Spleen (tissue), 11 donors: ENCODE results near the gene JADE1. TPM values are rescaled to one million over a fixed set of nuclear protein-coding genes. Genes with fewer than 3 reads are reported as not detected.

Experiments
- DNase-seq: peaks from one replicate; pipeline ENCODE4 v3.0.0-alpha.2; 2020
- H3K27ac ChIP-seq, 8 donors: fragments of 200-600 bp; sonication (generic) in 7 of 8; 1 replicate in 4 of 8; 2 replicates in 4 of 8; pipeline versions ENCODE4 v1.5.0 to v1.8.0; 2016 to 2021; ENCODE audit warnings: inconsistent platforms in 4 of 8, mild to moderate bottlenecking in 4 of 8, moderate library complexity in 1 of 8
- H3K27me3 ChIP-seq, 7 donors: fragments of 200-600 bp; sonication (generic) in 6 of 7; replicated peaks in 1 of 7; 1 replicate in 4 of 7; 2 replicates in 3 of 7; pipeline versions ENCODE4 v1.5.0 to v1.8.0; 2016 to 2021; ENCODE audit warnings: inconsistent platforms in 3 of 7, mild to moderate bottlenecking in 1 of 7
- H3K36me3 ChIP-seq, 6 donors: fragments of 200-600 bp; sonication (generic) in 5 of 6; 1 replicate in 4 of 6; 2 replicates in 2 of 6; pipeline versions ENCODE4 v1.5.0 to v1.8.0; 2016 to 2021; ENCODE audit warnings: inconsistent platforms in 2 of 6
- H3K4me1 ChIP-seq, 6 donors: fragments of 200-600 bp; sonication (generic) in 5 of 6; 1 replicate in 3 of 6; 2 replicates in 3 of 6; pipeline versions ENCODE4 v1.5.0 to v1.8.0; 2016 to 2021; ENCODE audit warnings: inconsistent platforms in 3 of 6
- H3K4me3 ChIP-seq, 8 donors: fragments of 200-600 bp; sonication (generic) in 7 of 8; 1 replicate in 4 of 8; 2 replicates in 4 of 8; pipeline versions ENCODE4 v1.5.0 to v1.8.0; 2016 to 2021; ENCODE audit warnings: inconsistent platforms in 4 of 8, mild to moderate bottlenecking in 4 of 8, moderate library complexity in 2 of 8
- H3K9me3 ChIP-seq, 8 donors: fragments of 200-600 bp; sonication (generic) in 7 of 8; 1 replicate in 4 of 8; 2 replicates in 4 of 8; pipeline versions ENCODE4 v1.5.0 to v1.8.0; 2016 to 2021; ENCODE audit warnings: inconsistent platforms in 4 of 8
- POLR2A ChIP-seq, 3 donors: fragments of 450-650 bp; IDR thresholded peaks; one replicate each; pipeline ENCODE4 v1.5.1; 2017; ENCODE audit warnings: antibody characterized with exemption in 3 of 3, mild to moderate bottlenecking in 1 of 3
- POLR2AphosphoS5 ChIP-seq, 3 donors: sonication (generic); formaldehyde crosslinking; IDR thresholded peaks; one replicate each; pipeline ENCODE4 v1.5.1; 2017; ENCODE audit warnings: antibody characterized with exemption in 3 of 3
- WGBS, 5 donors: extraction: QIAGEN DNeasy Blood & Tissue Kit in 3 of 5; methylation state at CpG; one replicate each; pipeline versions ENCODE4 v1.1.5 to v1.1.7; 2013 to 2018; 5-methylcytosine and 5-hydroxymethylcytosine counted together
- intact Hi-C: fragments of 100-400 bp; cut with DNase I; formaldehyde crosslinking; loops from one replicate; pipeline ENCODE4 v1.15.0; 2023; ENCODE audit warnings: low total_unique reads
- polyA plus RNA-seq, 3 donors: library from polyadenylated mRNA; stranded (reverse); fragments of 200-250 nt; gene quantifications; one replicate each; pipeline ENCODE4 v1.2.1, GENCODE V29; 2013
- total RNA-seq, 7 donors: library from RNA; depleted of rRNA in 3 of 7; stranded (reverse); fragments of >200 nt in 3 of 7; fragmentation: NEBNext Ultra II Directional in 4 of 7; extraction: Animal tissue kit (Norgen Biotek cat#: 25700) in 4 of 7; gene quantifications; one replicate each; pipeline versions ENCODE4 v1.1.0 to v1.2.1, GENCODE V29; 2016 to 2021
- TF ChIP-seq, protein P1 (sequence below), 11 experiments: fragments of 200-600 bp in 7 of 11; fragments of 450-650 bp in 4 of 11; sonication (generic) in 4 of 11; IDR thresholded peaks in 8 of 11; conservative IDR thresholded peaks in 3 of 11; 1 replicate in 7 of 11; 2 replicates in 4 of 11; pipeline versions ENCODE4 v1.4.0 to v1.8.0; 2016 to 2021; ENCODE audit warnings: antibody characterized with exemption in 11 of 11, inconsistent platforms in 4 of 11, mild to moderate bottlenecking in 1 of 11
- donor health status: healthy with polysubstance abuse.
- donor health status: DM: no; HTN: no; CAD: no; lungs with moderate emphysema.
- donor health status: DM: no; HTN: no; CAD: no.
- donor health status: Bipolar disorder and iron deficiency.
- donor health status: healthy.
- donor health status: DM: no; HTN: no; CAD: no.
- donor health status: DM: yes; HTN: yes; CAD: no.

Gene JADE1
- total and polyA plus RNA-seq, 10 donors, result 8.1 to 37.0 (median 28.6) TPM

DNA sequence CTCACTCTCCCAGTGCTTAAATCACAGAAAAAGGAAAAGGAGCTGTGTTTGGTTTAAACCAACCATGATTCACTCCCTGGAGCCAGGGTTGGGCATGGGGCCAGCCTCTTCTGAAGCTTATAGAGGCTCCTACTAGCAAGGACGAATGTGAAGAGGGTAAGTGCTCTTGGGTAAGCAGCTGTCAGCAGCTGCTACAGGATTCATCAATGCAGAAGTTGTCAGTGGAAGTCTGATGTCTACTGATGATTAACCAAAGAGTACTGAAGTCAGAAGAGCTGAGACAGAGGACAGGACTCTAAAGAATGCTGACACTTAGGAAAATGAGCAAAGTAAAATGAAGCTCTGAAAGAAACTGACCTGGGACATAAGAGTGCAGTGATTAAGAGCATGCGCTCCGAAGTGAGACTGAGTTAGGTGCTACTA, 32.7 kb upstream of the JADE1 start:
- no peak overlapping the region for H3K27ac ChIP-seq
- H3K4me1 ChIP-seq, result no peaks in the 10 kb centered on the region
- H3K36me3 ChIP-seq, result no peaks in the 10 kb centered on the region
- no peaks in the 10 kb centered on the region for H3K9me3 ChIP-seq
- no peak for DNase-seq
- no peaks in the 10 kb centered on the region for H3K27me3 ChIP-seq
- TF ChIP-seq POLR2AphosphoS5 (IDR thresholded peaks at IDR 0.05) (no peak), POLR2A (IDR thresholded peaks at IDR 0.05) (no peak)
- TF ChIP-seq, protein P1, sequence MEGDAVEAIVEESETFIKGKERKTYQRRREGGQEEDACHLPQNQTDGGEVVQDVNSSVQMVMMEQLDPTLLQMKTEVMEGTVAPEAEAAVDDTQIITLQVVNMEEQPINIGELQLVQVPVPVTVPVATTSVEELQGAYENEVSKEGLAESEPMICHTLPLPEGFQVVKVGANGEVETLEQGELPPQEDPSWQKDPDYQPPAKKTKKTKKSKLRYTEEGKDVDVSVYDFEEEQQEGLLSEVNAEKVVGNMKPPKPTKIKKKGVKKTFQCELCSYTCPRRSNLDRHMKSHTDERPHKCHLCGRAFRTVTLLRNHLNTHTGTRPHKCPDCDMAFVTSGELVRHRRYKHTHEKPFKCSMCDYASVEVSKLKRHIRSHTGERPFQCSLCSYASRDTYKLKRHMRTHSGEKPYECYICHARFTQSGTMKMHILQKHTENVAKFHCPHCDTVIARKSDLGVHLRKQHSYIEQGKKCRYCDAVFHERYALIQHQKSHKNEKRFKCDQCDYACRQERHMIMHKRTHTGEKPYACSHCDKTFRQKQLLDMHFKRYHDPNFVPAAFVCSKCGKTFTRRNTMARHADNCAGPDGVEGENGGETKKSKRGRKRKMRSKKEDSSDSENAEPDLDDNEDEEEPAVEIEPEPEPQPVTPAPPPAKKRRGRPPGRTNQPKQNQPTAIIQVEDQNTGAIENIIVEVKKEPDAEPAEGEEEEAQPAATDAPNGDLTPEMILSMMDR (IDR thresholded peaks at IDR 0.05 in 8 of 11, conservative IDR thresholded peaks at IDR 0.05 in 3 of 11), result no peak
- 67 to 79% (median 74%) methylated on average over 3 of the region's 3 CpGs for WGBS, 5 donors
- intact Hi-C loops, result no loop called here
- no peak overlapping the region for H3K4me3 ChIP-seq

DNA sequence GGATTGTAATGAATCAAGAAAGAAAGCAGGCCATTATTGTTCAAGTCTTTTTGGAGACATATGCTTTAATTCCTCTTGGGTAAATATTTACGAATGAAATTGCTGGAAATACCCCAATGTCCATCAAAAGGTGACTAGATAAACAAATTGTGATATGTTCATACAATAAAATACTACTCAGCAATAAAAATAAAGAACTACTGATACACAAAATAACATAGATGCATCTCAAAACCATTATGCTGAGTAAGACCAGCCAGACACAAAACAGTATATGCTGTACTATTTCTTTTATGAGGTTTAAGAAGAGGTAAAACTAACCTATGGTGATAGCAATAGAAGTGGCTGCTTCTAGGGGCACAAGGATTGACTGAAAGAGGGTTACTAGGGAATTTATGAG, 28.8 kb upstream of the JADE1 start:
- no peaks in the 10 kb centered on the region for H3K4me1 ChIP-seq
- no peak overlapping the region for H3K27ac ChIP-seq
- no peaks in the 10 kb centered on the region for H3K36me3 ChIP-seq
- no peak for DNase-seq
- TF ChIP-seq, protein P1 (IDR thresholded peaks at IDR 0.05 in 8 of 11, conservative IDR thresholded peaks at IDR 0.05 in 3 of 11), result no peak
- no peak for TF ChIP-seq POLR2A (IDR thresholded peaks at IDR 0.05)
- TF ChIP-seq POLR2AphosphoS5 (IDR thresholded peaks at IDR 0.05), result no peak
- WGBS, 5 donors, result 80 to 97% (median 90%) methylated on average over 1 of the region's 1 CpG
- H3K9me3 ChIP-seq, result no peaks in the 10 kb centered on the region
- H3K4me3 ChIP-seq, result no peak overlapping the region
- no peaks in the 10 kb centered on the region for H3K27me3 ChIP-seq
- intact Hi-C loops, result no loop called here

DNA sequence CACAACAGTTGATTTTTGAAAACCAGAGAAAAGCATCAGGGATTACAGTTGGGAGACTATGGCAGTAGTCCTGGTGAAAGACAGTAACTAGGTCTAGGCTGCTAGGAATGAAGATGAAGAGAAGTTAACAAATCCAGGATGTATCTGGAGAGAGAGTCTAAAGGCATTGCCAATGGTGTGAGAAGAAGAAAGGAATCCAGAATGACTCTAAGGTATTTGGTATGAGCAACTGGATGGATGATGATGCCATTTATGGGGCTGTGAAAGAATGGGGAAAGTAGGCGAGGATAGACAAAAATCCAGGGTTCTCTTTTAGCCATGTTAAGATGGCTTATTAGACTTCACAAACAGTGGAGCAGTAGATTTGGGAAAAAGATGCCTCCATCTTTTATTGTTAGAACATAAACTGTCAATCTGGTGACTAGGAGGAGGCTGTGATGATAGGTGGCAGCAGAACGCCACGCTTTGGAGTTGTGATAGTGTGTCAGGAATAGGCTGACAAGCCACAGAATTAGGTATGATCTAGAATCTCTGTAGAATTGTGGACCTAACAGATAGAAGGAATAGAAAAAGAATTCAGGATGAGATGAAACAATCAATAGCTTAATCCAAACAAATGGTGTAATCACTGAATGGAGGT, 27.3 kb upstream of the JADE1 start:
- no peak for TF ChIP-seq POLR2AphosphoS5 (IDR thresholded peaks at IDR 0.05)
- no peak for TF ChIP-seq POLR2A (IDR thresholded peaks at IDR 0.05)
- TF ChIP-seq, protein P1 (IDR thresholded peaks at IDR 0.05 in 8 of 11, conservative IDR thresholded peaks at IDR 0.05 in 3 of 11), result peak in 5 of 11 experiments; percentile 12 to 45 (median 38)
- Histone ChIP-seq H3K27me3 (no peaks in the 10 kb centered on the region), H3K9me3 (no peaks in the 10 kb centered on the region), H3K27ac (no peak overlapping the region), H3K4me3 (no peak overlapping the region), H3K36me3 (no peaks in the 10 kb centered on the region), H3K4me1 (no peaks in the 10 kb centered on the region)
- DNase-seq, result peak; percentile 80
- 78 to 90% (median 85%) methylated on average over 3 of the region's 3 CpGs for WGBS, 5 donors
- intact Hi-C loops, result no loop called here

DNA sequence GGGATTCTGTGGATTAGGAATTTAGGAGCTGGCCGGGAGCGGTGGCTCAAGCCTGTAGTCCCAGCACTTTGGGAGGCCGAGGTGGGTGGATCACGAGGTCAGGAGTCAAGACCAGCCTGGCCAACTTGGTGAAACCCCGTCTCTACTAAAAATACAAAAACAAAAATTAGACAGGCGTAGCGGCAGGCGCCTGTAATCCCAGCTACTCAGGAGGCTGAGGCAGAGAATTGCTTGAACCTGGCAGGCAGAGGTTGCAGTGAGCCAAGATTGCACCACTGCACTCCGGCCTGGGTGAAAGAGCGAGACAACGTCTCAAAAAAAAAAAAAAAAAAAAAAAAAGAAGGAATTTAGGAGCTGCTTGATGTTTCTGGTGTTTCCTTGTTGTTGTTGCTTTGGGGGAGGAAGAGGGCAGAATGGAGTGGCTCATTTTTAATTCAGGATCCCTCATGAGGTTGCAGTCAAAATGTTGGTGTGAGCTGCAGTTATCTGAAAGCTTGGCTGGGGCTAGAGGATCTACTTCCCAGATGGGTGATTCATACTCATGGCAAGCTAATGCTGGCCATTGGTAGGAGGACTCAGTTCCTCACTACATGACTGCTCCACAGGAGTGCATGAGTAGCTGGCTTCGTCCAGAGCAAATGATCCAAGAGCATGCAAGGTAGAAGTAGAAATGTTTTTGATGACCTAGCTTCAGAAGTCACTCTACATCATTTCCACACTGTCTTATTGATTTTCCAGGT, 26.5 kb upstream of the JADE1 start:
- H3K4me3 ChIP-seq, result no peak overlapping the region
- no peaks in the 10 kb centered on the region for H3K27me3 ChIP-seq
- H3K4me1 ChIP-seq, result no peaks in the 10 kb centered on the region
- no peak overlapping the region for H3K27ac ChIP-seq
- 81 to 92% (median 89%) methylated on average over 12 of the region's 12 CpGs for WGBS, 5 donors
- H3K9me3 ChIP-seq, result no peaks in the 10 kb centered on the region
- intact Hi-C loops, result no loop called here
- TF ChIP-seq, protein P1 (IDR thresholded peaks at IDR 0.05 in 8 of 11, conservative IDR thresholded peaks at IDR 0.05 in 3 of 11), result no peak
- TF ChIP-seq POLR2A (IDR thresholded peaks at IDR 0.05) (no peak), POLR2AphosphoS5 (IDR thresholded peaks at IDR 0.05) (no peak)
- DNase-seq, result no peak
- H3K36me3 ChIP-seq, result no peaks in the 10 kb centered on the region
